OCI-LY7 (cell line): ENCODE data around the gene PLK5. TPM values are rescaled to one million over a fixed set of nuclear protein-coding genes. Genes with fewer than 3 reads are reported as not detected.

Experiments used
- BruUV-seq: library from RNA; stranded (reverse); fragments of 400-500 nt; replicated peaks from 2 replicates; lab custom pipeline; 2021; lab: Mats Ljungman, UMichigan
- CTCF ChIA-PET: fragments of 300-600 bp; sonication (Branson Sonifier 250); formaldehyde crosslinking; loops from one replicate; lab custom pipeline; 2022; ENCODE audit warnings: antibody characterized with exemption; ENCODE audit not compliant: unreplicated experiment; lab: Charles Lee
- POLR2A ChIA-PET: fragments of 300-600 bp; sonication (Branson Sonifier 250); formaldehyde crosslinking; loops from one replicate; lab custom pipeline; 2022; ENCODE audit warnings: antibody characterized with exemption; lab: Charles Lee
- DNase-seq: peaks from one replicate; pipeline ENCODE4 v3.0.0-alpha.2; 2015; ENCODE audit warnings: low spot score
- H2AFZ ChIP-seq: fragments of 200-600 bp; sonication (generic), shearing (Covaris generic); 2 replicates; pipeline ENCODE4 v1.6.1; 2014; ENCODE audit warnings: mild to moderate bottlenecking, antibody characterized with exemption, low read length, moderate library complexity
- H3K27ac ChIP-seq: fragments of 200-600 bp; sonication (generic); 2 replicates; pipeline ENCODE4 v1.5.1; 2014; ENCODE audit warnings: mixed run types, low read depth, mild to moderate bottlenecking, moderate library complexity, low read length, inconsistent platforms; ENCODE audit not compliant: poor library complexity, severe bottlenecking
- H3K36me3 ChIP-seq: fragments of 200-600 bp; sonication (generic); 2 replicates; pipeline ENCODE4 v1.6.1; 2014; ENCODE audit warnings: mild to moderate bottlenecking, antibody characterized with exemption, low read length, moderate library complexity, mixed read lengths; ENCODE audit not compliant: insufficient read depth
- H3K4me1 ChIP-seq: fragments of 200-600 bp; sonication (generic); 2 replicates; pipeline ENCODE4 v1.5.1; 2014; ENCODE audit warnings: mild to moderate bottlenecking, low read length; ENCODE audit not compliant: insufficient read depth, poor library complexity, severe bottlenecking
- H3K4me2 ChIP-seq: fragments of 200-600 bp; sonication (generic); 2 replicates; pipeline ENCODE4 v1.6.1; 2014; ENCODE audit warnings: mild to moderate bottlenecking, low read length
- H3K4me3 ChIP-seq: fragments of 200-600 bp; sonication (generic); 2 replicates; pipeline ENCODE4 v1.5.1; 2014; ENCODE audit warnings: mild to moderate bottlenecking, low read depth, low read length; ENCODE audit not compliant: poor library complexity, severe bottlenecking
- H3K79me2 ChIP-seq: fragments of 200-600 bp; sonication (generic); 2 replicates; pipeline ENCODE4 v1.6.1; 2016; ENCODE audit warnings: low read depth, mild to moderate bottlenecking, low read length, moderate library complexity, mixed read lengths; ENCODE audit not compliant: insufficient read depth
- H3K9me2 ChIP-seq: fragments of 200-600 bp; sonication (generic); 2 replicates; pipeline ENCODE4 v1.6.1; 2016; ENCODE audit warnings: mild to moderate bottlenecking, low read length, mixed read lengths; ENCODE audit not compliant: insufficient read depth
- H3K9me3 ChIP-seq: fragments of 200-600 bp; sonication (generic); 2 replicates; pipeline ENCODE4 v1.6.1; 2014; ENCODE audit warnings: mild to moderate bottlenecking, mixed run types, low read length, mixed read lengths
- H4K20me1 ChIP-seq: fragments of 200-600 bp; sonication (generic); 2 replicates; pipeline ENCODE4 v1.6.1; 2014; ENCODE audit warnings: mild to moderate bottlenecking, antibody characterized with exemption, low read length, moderate library complexity, mixed read lengths; ENCODE audit not compliant: insufficient read depth
- EZH2phosphoT487 ChIP-seq: fragments of 200-600 bp; sonication (generic); IDR thresholded peaks from 2 replicates; pipeline ENCODE4 v1.6.1; 2018; ENCODE audit warnings: low read depth, borderline replicate concordance, mild to moderate bottlenecking, mixed run types, antibody characterized with exemption, low read length, moderate library complexity, mixed read lengths
- intact Hi-C: fragments of 100-400 bp; cut with micrococcal nuclease; formaldehyde crosslinking; loops from one replicate; pipeline ENCODE4 v1.10.0; 2022; ENCODE audit not compliant: unreplicated experiment
- total RNA-seq, 2 experiments: library from RNA; depleted of rRNA in 1 of 2; stranded (reverse); fragments of >200 nt in 1 of 2; shearing (Covaris generic) in 1 of 2; gene quantifications; 2 replicates each; pipeline ENCODE4 v1.2.3, GENCODE V29; 2014 to 2022
- TF ChIP-seq, protein P1 (sequence below): fragments of 200-600 bp; sonication (generic); conservative IDR thresholded peaks from 2 replicates; pipeline ENCODE4 v1.5.1; 2014; ENCODE audit warnings: mild to moderate bottlenecking, antibody characterized with exemption, low read length, moderate library complexity, mixed read lengths

The PLK5 gene
- total RNA-seq, 2 experiments from 2014 or later = 0.17 TPM; not detected in 1

DNA sequence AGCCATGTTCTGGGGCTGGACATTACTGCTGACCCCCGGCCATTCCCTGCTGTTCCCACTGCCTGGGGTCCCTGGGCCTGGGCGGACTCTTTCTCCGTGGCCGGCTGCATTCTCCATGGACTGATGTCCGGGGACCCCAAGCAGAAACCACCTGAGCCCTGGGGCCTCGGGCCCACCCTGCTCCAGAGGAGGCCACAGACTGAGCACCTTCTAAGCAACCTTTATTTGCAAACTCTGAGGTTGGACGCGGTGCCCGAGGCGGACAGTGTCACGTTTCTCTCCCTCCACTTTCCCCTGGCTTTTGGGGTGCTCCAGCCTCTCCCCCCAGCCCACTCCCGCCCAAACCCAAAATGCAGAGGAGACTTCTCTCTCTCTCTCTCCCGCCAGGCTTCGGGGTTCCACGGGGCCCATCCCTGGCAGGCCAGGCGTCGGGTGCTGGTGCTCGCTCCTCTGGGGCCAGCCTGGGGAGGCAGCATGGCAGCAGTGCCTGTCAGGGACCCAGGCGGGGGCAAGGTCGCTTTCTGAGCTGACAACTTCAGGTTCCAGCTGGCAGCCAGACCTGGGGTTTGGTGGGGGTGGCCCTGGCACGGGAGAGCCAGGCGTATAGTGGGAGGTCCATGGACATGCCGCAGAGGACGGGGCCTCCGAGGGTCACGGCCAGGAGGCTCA, 42.5 kb upstream of the PLK5 start:
- Histone ChIP-seq H3K9me2 (no peaks in the 10 kb centered on the region), H3K79me2 (peaks cover 17% of the 10 kb centered on the region), H3K4me1 (peaks cover 14% of the 10 kb centered on the region), H3K4me2 (no peak overlapping the region), H2AFZ (no peak overlapping the region), H3K9me3 (no peaks in the 10 kb centered on the region), H3K4me3 (no peak overlapping the region), H3K27ac (no peak overlapping the region), H4K20me1 (no peaks in the 10 kb centered on the region), H3K36me3 (peaks cover 9% of the 10 kb centered on the region)
- BruUV-seq = no TSS peak
- intact Hi-C loops = no loop called here
- no peak for TF ChIP-seq EZH2phosphoT487
- TF ChIP-seq, protein P1, sequence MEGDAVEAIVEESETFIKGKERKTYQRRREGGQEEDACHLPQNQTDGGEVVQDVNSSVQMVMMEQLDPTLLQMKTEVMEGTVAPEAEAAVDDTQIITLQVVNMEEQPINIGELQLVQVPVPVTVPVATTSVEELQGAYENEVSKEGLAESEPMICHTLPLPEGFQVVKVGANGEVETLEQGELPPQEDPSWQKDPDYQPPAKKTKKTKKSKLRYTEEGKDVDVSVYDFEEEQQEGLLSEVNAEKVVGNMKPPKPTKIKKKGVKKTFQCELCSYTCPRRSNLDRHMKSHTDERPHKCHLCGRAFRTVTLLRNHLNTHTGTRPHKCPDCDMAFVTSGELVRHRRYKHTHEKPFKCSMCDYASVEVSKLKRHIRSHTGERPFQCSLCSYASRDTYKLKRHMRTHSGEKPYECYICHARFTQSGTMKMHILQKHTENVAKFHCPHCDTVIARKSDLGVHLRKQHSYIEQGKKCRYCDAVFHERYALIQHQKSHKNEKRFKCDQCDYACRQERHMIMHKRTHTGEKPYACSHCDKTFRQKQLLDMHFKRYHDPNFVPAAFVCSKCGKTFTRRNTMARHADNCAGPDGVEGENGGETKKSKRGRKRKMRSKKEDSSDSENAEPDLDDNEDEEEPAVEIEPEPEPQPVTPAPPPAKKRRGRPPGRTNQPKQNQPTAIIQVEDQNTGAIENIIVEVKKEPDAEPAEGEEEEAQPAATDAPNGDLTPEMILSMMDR = no peak
- CTCF ChIA-PET = no interaction called here
- DNase-seq = no peak
- POLR2A ChIA-PET = no interaction called here

- no peaks in the 10 kb centered on the region for H4K20me1 ChIP-seq
- TF ChIP-seq, protein P1 = no peak
- no peak for TF ChIP-seq EZH2phosphoT487
These were observed 42.0 kb upstream of the PLK5 start for GRCh38 chr19:1481893-1482360.

More at GRCh38 chr19:1481893-1482360, 42.0 kb upstream of the PLK5 start:
- intact Hi-C loops = no loop called here
- no peak overlapping the region for H3K4me2 ChIP-seq
- H3K4me1 ChIP-seq = peaks cover 14% of the 10 kb centered on the region
- H3K79me2 ChIP-seq = peaks cover 17% of the 10 kb centered on the region
- no peaks in the 10 kb centered on the region for H3K9me3 ChIP-seq
- no peak for DNase-seq
- BruUV-seq = no TSS peak
- ChIA-PET CTCF (no interaction called here), POLR2A (no interaction called here)
- H3K9me2 ChIP-seq = no peaks in the 10 kb centered on the region
- no peak overlapping the region for H2AFZ ChIP-seq
- peaks cover 5% of the 10 kb centered on the region for H3K36me3 ChIP-seq
- H3K4me3 ChIP-seq = no peak overlapping the region
- no peak overlapping the region for H3K27ac ChIP-seq
